ENCODE results near the gene LEUTX. TPM values are rescaled to one million over a fixed set of nuclear protein-coding genes. Genes with fewer than 3 reads are reported as not detected.

Gene LEUTX
- total RNA-seq, 1 experiment from 2014 or later: not detected

DNA sequence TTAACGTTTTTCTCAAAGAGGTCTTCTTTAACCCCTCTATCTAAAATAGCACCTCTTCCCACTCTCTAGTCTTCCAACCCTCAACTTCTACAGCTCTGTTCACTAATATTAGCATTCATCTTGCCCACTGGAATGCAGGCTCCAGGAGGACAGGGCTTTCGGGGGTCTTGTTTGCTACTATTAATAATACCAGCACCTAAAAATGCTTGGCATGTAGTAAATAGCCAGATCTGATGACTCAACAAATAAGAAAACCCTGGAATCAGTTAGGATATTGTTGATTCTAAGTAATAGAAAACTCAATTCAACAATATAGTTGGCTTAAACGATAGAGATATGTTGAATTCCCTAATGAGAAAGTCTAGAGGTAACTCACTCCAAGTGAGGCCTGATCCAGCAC lies 41.1 kb downstream of the LEUTX start:
- no peaks in the 10 kb centered on the region for H3K36me3 ChIP-seq
- H3K4me3 ChIP-seq: no peak overlapping the region
- no peak overlapping the region for H3K27ac ChIP-seq
- peaks cover 9% of the 10 kb centered on the region for H3K4me1 ChIP-seq (replicated peaks)
- no peaks in the 10 kb centered on the region; the same call in 1 of the 2 replicates for H3K9me3 ChIP-seq (replicated peaks)
- DNase-seq (ENCODE audit: low read depth in 1 of 2, low spot score in 2 of 2): no peak
- H3K27me3 ChIP-seq (replicated peaks): no peaks in the 10 kb centered on the region

DNA sequence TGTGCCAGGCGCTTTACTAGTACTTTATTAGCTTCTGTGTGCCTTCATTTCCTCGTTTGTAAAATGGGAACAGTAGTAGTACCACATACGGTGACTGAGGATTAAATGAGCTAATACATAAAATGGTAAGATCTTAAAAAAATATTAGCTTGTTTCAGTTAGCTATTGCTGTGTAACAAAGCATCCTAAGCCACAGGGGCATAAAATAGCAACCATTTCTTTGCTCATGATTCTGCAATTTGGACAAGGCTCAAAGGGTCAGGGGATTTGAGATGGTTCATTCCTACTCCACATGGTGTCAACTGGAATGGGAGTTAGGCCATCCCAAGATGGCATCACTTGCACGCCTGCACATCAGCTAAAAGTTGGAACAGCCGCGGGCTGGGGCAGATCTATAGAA lies 42.0 kb downstream of the LEUTX start:
- Histone ChIP-seq H3K36me3 (no peaks in the 10 kb centered on the region), H3K4me1 (replicated peaks) (peaks cover 11% of the 10 kb centered on the region), H3K27ac (no peak overlapping the region), H3K27me3 (replicated peaks) (no peaks in the 10 kb centered on the region), H3K4me3 (no peak overlapping the region), H3K9me3 (replicated peaks) (no peaks in the 10 kb centered on the region; the same call in 1 of the 2 replicates)
- DNase-seq (ENCODE audit: low read depth in 1 of 2, low spot score in 2 of 2): no peak

DNA sequence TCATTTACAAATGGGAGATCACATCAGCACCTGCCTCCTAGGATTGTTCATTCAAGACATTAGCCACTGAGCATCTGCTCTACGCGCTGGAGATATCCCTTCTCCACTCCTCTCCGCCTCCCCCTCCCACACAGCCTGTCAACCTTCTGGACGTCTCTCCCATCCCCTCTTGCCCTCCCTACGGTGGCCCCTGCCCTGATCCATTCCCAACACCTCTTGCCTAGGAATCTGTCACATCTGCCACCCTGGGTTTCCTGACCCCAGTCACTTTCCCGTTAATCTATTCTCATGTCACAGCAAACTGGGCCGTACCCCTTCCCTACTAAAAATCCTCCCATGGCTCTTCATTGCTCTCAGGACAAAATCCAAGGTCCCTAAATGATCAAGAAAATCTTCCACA lies 45.0 kb downstream of the LEUTX start:
- Histone ChIP-seq H3K4me1 (replicated peaks) (peaks cover 11% of the 10 kb centered on the region), H3K36me3 (peaks cover 2% of the 10 kb centered on the region; the same call in 1 of the 2 replicates), H3K4me3 (peak overlapping the region; percentile 52), H3K27ac (no peak overlapping the region), H3K9me3 (replicated peaks) (no peaks in the 10 kb centered on the region; the same call in 1 of the 2 replicates), H3K27me3 (replicated peaks) (no peaks in the 10 kb centered on the region)
- DNase-seq (ENCODE audit: low read depth in 1 of 2, low spot score in 2 of 2): no peak

DNA sequence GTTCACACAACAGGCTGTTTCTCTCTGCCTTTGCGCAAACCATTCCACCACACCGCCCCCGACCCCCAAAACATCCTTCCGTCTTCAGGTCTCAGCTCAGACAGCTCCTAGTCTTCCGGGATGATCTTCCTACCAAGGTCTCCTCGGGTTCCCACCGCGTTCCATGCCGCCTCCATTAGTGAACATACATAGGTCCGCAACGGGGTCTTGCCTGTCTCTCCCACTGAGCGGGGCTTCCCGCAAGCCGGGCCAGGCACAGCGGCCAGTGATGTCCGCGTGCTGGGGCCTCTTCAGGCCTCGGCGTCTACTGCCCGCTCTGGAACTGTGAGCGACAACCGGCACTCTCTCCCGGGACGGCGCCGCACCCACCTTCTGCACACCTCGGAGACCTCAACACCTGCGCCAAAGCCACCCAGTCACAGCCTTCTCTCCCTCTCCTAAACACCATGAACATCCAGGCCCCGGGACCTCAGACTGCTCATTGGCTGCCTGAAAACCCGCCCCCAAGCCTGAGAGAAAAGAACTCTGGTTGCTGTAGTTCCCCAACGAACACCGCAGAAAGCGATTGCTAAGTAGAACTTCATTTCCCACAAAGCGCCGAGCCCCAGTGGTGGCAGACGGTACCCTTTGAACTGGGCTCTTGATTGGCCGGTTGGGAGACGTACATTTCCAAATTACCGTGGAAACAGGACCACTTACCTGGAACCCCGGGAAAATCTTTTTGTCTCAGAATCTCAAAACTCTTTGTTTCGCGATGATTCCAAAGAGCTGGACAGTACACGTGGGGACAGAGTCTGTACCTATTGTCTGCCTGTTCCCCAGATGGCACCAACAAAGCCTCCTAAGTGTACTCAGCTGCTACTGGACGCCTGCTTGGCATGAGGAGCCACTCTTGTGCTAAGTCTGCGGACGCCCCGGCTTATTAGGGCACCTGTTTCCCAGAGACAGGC lies 45.8 kb downstream of the LEUTX start:
- no peaks in the 10 kb centered on the region for H3K27me3 ChIP-seq (replicated peaks)
- no peaks in the 10 kb centered on the region; the same call in 1 of the 2 replicates for H3K9me3 ChIP-seq (replicated peaks)
- H3K27ac ChIP-seq: no peak overlapping the region
- H3K4me1 ChIP-seq (replicated peaks): peaks cover 11% of the 10 kb centered on the region
- H3K36me3 ChIP-seq: peaks cover 4% of the 10 kb centered on the region
- DNase-seq (ENCODE audit: low read depth in 1 of 2, low spot score in 2 of 2): peak; percentile 72 to 85
- peak overlapping the region; percentile 52 for H3K4me3 ChIP-seq

DNA sequence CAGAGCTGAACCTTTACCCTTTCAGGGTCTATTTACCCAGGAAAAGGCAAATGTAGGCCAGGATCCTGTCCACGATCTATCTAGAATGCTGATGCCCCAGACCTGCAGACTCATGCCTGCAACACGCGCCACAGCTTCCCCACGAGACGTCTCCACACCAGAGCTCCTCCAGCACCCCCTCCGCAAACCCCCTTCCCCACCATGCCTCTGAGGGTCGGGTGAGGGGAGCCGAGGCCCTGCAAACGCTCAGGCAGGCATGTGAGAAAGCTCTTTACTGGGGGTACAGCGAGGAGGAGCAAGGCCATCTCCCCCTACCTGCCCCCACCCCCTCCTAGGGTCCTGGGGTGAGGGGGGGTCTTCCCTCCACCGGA lies 46.4 kb downstream of the LEUTX start:
- H3K4me1 ChIP-seq (replicated peaks): peaks cover 11% of the 10 kb centered on the region
- DNase-seq (ENCODE audit: low read depth in 1 of 2, low spot score in 2 of 2): no peak
- no peak overlapping the region for H3K27ac ChIP-seq
- H3K4me3 ChIP-seq: no peak overlapping the region; the same call in 1 of the 2 replicates
- H3K9me3 ChIP-seq (replicated peaks): no peaks in the 10 kb centered on the region; the same call in 1 of the 2 replicates
- no peaks in the 10 kb centered on the region for H3K27me3 ChIP-seq (replicated peaks)
- H3K36me3 ChIP-seq: peaks cover 8% of the 10 kb centered on the region

DNA sequence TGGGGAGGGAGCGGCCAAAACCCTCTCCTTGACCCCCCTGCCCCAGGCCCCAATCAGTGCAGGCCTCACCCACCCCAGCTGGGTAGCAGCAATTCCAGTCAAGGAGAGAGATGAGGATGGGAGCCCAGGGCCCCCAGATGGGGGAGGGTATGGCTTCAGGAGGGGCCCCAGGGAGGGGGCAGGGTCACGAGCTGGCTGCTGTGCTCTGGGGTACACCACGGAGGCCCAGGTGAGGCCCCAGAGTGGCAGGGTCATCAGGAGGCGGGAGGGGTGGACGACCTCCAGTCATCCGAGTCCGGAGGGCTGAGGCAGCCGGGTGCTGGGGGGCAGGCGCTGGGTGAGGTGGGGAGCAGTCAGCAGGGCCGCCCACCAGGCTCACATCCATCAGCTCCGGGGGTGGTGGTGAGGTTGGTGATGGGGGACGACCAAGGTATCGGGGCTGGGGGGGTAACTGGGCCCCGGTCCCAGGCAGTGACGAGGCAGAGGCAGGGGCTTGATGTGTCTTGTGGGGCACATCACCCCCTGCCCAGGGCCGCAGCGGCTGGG lies 47.0 kb downstream of the LEUTX start:
- Histone ChIP-seq H3K27ac (no peak overlapping the region), H3K4me3 (no peak overlapping the region), H3K9me3 (replicated peaks) (no peaks in the 10 kb centered on the region; the same call in 1 of the 2 replicates), H3K36me3 (peaks cover 12% of the 10 kb centered on the region), H3K4me1 (replicated peaks) (peaks cover 11% of the 10 kb centered on the region), H3K27me3 (replicated peaks) (no peaks in the 10 kb centered on the region)
- no peak for DNase-seq (ENCODE audit: low read depth in 1 of 2, low spot score in 2 of 2)

DNA sequence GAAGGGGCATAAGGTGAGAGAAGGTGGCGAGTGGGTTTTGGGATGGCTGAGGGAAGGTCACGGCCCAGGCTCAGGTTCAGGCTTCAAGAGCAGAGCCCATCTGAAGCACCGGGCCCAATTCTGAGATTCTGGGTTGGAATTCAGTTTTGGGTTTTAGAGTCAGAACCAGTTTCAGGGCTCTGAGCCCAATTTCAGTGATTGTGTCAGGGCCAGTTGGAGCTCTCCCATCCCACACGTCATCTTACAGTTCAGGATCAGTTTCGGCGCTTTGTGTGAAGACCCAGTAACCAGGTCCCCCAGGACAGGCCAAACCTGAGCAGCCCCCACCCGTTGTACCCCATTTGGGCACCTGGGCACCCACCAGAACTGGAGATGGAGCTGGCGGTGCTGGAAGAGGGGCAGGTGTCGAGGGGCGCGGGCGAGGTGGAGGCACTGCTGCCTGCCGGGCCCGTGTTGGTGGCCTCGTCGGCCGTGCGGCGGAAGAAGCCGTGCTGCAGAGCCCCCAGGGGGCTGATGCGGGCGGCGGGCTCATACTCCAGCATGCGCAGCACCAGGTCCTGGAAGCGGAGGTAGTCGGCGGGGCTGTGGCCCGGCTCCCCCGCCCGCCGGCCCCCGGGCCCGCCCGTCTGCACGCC lies 47.8 kb downstream of the LEUTX start:
- no peak for DNase-seq (ENCODE audit: low read depth in 1 of 2, low spot score in 2 of 2)
- Histone ChIP-seq H3K36me3 (peaks cover 14% of the 10 kb centered on the region), H3K4me1 (replicated peaks) (peaks cover 11% of the 10 kb centered on the region)

DNA sequence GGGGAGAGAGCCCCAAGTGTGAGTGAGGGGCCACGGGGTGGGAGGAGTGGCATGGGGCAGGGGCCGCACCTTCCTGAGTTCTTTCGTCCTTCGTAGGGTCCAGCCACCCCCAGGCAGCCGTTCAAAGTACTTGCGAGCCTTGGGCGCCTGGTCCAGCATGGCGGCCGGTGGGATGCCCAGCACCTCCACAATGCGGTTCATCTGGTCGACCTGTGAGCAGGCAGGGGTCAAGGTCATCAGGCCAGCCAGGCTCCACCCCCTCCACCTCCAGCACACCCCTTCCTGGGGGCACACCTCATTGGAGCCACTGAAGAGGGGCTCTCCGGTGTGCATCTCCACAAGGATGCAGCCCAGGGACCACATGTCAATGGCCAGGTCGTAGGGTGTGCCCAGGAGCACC lies 48.6 kb downstream of the LEUTX start:
- DNase-seq (ENCODE audit: low read depth in 1 of 2, low spot score in 2 of 2): no peak
- no peaks in the 10 kb centered on the region for H3K27me3 ChIP-seq (replicated peaks)
- H3K4me3 ChIP-seq: no peak overlapping the region
- H3K4me1 ChIP-seq (replicated peaks): peaks cover 11% of the 10 kb centered on the region
- no peak overlapping the region for H3K27ac ChIP-seq
- no peaks in the 10 kb centered on the region for H3K9me3 ChIP-seq (replicated peaks)
- H3K36me3 ChIP-seq: peaks cover 16% of the 10 kb centered on the region

More for the DNA sequence above, 47.8 kb downstream of the LEUTX start:
- Histone ChIP-seq H3K27me3 (replicated peaks) (no peaks in the 10 kb centered on the region), H3K9me3 (replicated peaks) (no peaks in the 10 kb centered on the region; the same call in 1 of the 2 replicates), H3K27ac (no peak overlapping the region), H3K4me3 (no peak overlapping the region)

DNA sequence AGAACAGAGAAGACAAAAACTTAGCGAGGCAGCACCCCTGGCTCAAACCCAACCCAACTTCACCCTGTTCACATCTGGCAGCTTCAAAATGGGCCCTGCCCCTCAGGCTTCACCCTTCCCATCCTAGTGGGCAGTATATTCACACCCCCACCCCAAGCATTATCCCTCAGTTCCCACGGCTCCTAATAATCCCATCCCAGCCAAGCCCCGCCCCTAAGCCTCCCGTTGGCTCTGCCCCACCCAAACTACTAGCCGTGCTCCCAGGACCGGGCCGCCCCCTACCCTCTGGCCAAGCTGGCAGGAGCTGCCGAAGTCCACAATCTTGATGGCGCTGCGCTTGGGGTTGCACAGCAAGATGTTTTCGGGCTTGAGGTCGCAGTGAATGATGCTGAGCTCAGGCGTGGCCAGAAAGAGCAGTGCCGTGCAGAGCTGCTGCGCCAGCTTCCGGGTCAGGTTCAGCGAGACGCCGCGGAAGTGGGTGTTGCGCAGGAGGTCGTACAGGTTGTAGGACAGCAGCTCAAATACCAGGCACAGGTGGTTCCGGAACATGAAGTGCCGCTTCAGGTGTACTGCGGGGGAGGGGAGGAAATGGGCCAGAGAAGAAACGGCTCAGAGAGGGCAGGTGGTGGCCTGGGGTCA lies 49.5 kb downstream of the LEUTX start:
- Histone ChIP-seq H3K27ac (no peak overlapping the region), H3K4me1 (replicated peaks) (peaks cover 13% of the 10 kb centered on the region), H3K9me3 (replicated peaks) (no peaks in the 10 kb centered on the region), H3K4me3 (no peak overlapping the region), H3K27me3 (replicated peaks) (no peaks in the 10 kb centered on the region), H3K36me3 (peaks cover 16% of the 10 kb centered on the region)
- no peak for DNase-seq (ENCODE audit: low read depth in 1 of 2, low spot score in 2 of 2)

DNA sequence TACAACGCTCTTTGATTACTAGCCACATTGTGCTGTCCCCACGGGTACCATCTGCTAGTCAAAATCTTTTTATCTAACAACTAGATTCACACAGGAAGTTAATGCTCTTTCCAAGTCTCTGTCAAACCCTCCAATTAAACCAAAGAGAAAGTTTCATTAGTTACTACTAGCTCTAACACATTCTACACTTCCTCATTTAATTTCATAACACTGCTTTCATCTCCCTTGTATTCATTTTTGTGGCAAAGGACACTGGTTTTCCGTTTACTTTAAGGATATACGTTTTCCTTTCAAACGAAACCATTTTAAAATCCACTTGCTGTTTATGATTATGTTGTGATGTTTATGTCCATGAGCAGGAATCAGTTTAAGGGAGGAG lies 50.0 kb downstream of the LEUTX start:
- no peak overlapping the region for H3K4me3 ChIP-seq
- no peak overlapping the region for H3K27ac ChIP-seq
- H3K9me3 ChIP-seq (replicated peaks): no peaks in the 10 kb centered on the region
- DNase-seq (ENCODE audit: low read depth in 1 of 2, low spot score in 2 of 2): no peak
- peaks cover 16% of the 10 kb centered on the region for H3K4me1 ChIP-seq (replicated peaks)
- H3K27me3 ChIP-seq (replicated peaks): no peaks in the 10 kb centered on the region
- peaks cover 17% of the 10 kb centered on the region for H3K36me3 ChIP-seq

DNA sequence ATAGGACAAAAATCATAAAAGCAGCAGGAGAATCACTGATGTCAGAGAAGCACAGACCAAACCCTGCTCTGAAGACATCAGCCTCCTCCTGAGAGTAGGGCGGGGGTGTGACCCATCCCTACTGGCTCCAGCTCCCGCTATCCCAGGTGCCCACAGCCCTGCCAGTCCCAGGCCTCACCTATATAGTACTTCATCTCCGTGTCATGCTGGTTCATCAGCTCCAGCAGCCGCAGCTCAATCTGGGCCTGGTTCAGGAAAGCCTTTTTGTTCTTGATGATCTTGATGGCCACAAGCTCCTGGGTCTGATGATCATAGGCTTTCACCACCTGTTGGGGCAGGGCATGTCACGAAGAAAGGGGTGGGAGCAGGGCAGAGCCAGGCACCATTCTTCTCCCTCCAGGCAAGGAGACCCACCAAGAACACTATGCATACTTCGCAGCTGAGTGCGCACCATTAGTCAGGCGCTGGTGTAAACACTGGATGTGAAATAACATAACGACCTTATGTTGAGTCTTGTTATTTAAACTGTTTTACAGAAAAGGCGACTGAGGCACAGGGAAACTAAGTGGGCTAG lies 51.1 kb downstream of the LEUTX start:
- DNase-seq (ENCODE audit: low read depth in 1 of 2, low spot score in 2 of 2): no peak
- peaks cover 27% of the 10 kb centered on the region for H3K36me3 ChIP-seq

DNA sequence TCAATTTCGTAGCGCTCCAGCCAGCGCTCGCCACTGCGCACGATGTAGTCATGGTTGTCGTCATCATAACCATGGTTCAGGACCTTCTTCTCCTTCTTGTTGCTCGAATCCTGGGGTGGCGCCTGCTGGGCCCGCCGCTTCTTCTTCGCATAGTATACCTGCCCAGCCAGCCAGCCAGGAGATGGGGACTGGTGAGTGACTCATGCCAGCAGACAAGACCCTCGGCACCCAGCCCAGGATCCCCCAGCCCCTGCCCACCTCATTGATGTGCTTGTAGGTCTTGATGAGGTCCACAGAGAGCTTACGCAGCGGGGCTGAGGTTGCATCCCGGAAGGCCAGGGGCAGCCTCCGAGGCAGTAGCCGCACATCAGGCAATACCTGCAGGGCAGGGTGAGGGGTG lies 51.8 kb downstream of the LEUTX start:
- Histone ChIP-seq H3K9me3 (replicated peaks) (no peaks in the 10 kb centered on the region), H3K4me3 (no peak overlapping the region), H3K36me3 (peaks cover 33% of the 10 kb centered on the region), H3K4me1 (replicated peaks) (peaks cover 14% of the 10 kb centered on the region), H3K27me3 (replicated peaks) (no peaks in the 10 kb centered on the region), H3K27ac (no peak overlapping the region)
- DNase-seq (ENCODE audit: low read depth in 1 of 2, low spot score in 2 of 2): no peak

More for the DNA sequence above, 51.1 kb downstream of the LEUTX start:
- peaks cover 15% of the 10 kb centered on the region for H3K4me1 ChIP-seq (replicated peaks)
- no peak overlapping the region for H3K27ac ChIP-seq
- H3K27me3 ChIP-seq (replicated peaks): no peaks in the 10 kb centered on the region
- H3K4me3 ChIP-seq: no peak overlapping the region
- no peaks in the 10 kb centered on the region for H3K9me3 ChIP-seq (replicated peaks)

DNA sequence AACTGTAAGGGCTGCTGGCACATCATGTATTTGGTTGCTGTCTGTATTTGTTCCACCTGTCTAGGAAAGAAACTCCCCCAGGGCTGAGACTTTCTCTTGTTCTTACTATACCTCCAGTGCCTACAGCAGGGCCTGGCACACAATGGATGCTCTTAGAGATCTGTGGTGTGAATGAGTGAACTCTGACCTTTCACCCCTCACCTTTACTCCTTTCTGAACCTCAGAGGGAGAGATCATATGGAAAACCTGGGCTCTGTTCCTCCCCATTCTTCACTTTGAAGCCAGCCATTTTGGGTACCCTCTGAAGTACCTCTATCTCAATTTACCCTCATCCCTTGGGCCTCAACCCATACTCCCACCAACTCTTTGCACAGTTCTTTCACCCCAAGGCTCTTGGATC lies 52.2 kb downstream of the LEUTX start:
- Histone ChIP-seq H3K27ac (no peak overlapping the region), H3K36me3 (peaks cover 35% of the 10 kb centered on the region), H3K27me3 (replicated peaks) (no peaks in the 10 kb centered on the region), H3K4me1 (replicated peaks) (peaks cover 14% of the 10 kb centered on the region), H3K4me3 (no peak overlapping the region), H3K9me3 (replicated peaks) (no peaks in the 10 kb centered on the region)
- no peak for DNase-seq (ENCODE audit: low read depth in 1 of 2, low spot score in 2 of 2)

Data from SJSA1 (cell line).